GM18526 (cell line): ENCODE data around the gene MICAL3.

Experiments
- POLR2A ChIP-seq: IDR thresholded peaks from 3 replicates; pipeline ENCODE4 v1.6.1; 2011; ENCODE audit not compliant: insufficient read length; ENCODE audit errors: extremely low read depth

The MICAL3 gene

GRCh38 chr22:17938484-17938924, 85.9 kb downstream of the MICAL3 start:
- TF ChIP-seq POLR2A: no peak

- TF ChIP-seq POLR2A: no peak
Measured at GRCh38 chr22:17931400-17931825, 92.9 kb downstream of the MICAL3 start.

- TF ChIP-seq POLR2A: no peak
Measured at GRCh38 chr22:17930455-17931313, 93.7 kb downstream of the MICAL3 start.

- TF ChIP-seq POLR2A: no peak
Measured at GRCh38 chr22:17929909-17930308, 94.5 kb downstream of the MICAL3 start.

GRCh38 chr22:17928391-17928790, 96.0 kb downstream of the MICAL3 start:
- no peak for TF ChIP-seq POLR2A

- no peak for TF ChIP-seq POLR2A
Measured at GRCh38 chr22:17927062-17927461, 97.3 kb downstream of the MICAL3 start.

- no peak for TF ChIP-seq POLR2A
Measured at GRCh38 chr22:17926516-17926915, 97.8 kb downstream of the MICAL3 start.

- no peak for TF ChIP-seq POLR2A
Measured at GRCh38 chr22:17925431-17925841, 98.9 kb downstream of the MICAL3 start.

GRCh38 chr22:17924735-17925364, 99.5 kb downstream of the MICAL3 start:
- no peak for TF ChIP-seq POLR2A

GRCh38 chr22:17924076-17924475, 100.3 kb downstream of the MICAL3 start:
- TF ChIP-seq POLR2A: no peak

GRCh38 chr22:17922925-17923903, 101.1 kb downstream of the MICAL3 start:
- TF ChIP-seq POLR2A: no peak

GRCh38 chr22:17921871-17922821, 102.2 kb downstream of the MICAL3 start:
- TF ChIP-seq POLR2A: no peak

GRCh38 chr22:17920992-17921650, 103.2 kb downstream of the MICAL3 start:
- no peak for TF ChIP-seq POLR2A
